C1 segment of cervical spinal cord (tissue), 14 donors: ENCODE results near the gene LRRC74B.

Experiments
- DNase-seq, 14 donors: peaks; one replicate each; lab custom pipeline; 2025; lab: John Stamatoyannopoulos, UW

The LRRC74B gene

DNA sequence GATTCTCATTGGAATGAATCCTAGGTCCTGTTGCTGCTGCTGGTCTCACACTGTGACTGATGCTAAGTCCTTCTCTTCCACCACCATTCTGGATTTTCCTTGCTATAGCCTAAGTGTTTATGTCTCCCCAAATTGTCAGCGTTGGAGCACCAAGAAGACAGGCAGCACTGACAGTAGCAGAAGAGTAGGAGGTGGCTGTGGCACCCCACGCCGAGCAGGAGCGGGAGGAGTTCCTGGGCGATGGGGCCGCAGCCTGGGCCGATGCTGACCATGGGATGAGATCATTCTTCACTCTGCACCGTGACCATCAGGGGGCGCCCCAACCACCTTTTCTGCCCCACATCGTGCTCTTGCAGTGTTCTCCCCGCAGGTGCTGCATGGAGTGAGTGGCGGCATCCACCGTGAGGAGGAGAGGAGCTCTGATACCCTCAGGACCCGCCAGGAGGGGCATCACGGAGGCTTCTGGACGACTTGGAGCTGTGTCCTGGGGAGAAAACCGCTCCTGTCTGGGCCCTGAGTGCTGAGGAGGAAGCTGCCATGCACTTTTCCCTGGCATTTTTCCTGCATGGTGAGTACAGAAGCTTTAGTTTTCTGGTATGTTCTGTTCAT is 57.0 kb downstream of the LRRC74B start:
- DNase-seq, result peak in 13 of 14 donors; percentile 6 to 70 (median 41)

DNA sequence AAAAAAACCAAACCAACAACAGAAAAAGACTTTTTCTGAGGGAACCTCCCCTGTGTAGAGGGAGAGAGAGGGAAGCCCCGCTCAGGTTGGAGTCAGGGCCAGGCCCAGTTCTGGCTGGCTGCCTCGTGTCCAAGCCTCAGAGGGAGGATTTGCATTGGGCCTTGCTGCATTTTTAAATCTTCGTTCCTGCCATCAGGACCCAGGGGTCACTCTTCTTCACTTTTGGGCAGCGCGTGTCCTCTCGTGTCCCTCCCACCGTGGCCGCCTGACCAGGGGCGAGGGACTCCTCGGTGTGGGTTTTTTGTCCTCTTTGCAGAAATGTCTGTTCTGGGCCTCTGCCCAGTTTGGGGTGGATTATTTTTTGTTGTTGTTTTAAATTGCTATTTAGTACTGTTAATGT is 57.9 kb downstream of the LRRC74B start:
- no peak for DNase-seq

DNA sequence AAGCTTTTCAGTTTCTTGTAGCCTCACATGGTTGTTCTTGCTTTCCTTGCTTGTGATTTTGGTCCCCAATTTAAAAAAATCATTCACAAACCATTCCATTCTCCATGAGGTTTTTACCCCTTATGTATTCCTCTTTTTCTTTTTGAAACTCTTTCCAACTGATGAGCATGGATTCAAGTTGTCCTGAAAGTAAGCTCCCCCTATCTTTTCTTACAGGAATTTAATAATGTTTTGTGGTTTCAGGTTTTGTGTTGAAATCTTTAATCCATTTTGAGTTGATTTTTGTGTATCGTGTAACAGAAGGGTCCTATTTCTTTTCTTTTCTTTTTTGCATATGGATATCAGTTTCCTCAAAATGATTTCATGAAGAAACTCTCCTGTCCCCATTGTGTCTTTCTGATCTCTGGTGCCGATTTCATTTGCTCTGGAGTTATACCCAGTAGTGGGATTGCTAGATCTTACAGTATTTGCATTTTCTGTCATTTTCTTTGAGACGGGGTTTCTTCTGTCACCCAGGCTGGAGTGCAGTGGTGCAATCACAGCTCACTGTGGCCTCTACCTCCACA is 58.5 kb downstream of the LRRC74B start:
- DNase-seq, result no peak

DNA sequence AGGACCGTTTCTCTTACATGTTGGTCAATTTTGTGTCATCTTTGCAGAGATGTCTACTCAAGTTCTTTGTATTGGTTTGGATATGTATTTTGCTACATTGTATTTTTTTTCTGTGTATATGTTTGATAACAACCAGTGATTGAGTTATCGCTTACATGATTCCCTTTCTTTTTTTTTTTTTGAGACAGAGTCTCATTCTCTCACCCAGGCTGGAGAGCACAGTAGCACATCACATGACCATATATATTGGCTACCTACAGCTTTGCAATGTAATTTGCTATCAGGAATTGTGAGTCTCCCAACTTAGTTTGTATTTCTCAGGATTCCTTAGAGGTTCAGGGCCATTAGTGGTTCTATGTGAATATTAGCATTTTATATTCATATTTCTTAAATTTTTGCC is 59.5 kb downstream of the LRRC74B start:
- DNase-seq, result no peak

DNA sequence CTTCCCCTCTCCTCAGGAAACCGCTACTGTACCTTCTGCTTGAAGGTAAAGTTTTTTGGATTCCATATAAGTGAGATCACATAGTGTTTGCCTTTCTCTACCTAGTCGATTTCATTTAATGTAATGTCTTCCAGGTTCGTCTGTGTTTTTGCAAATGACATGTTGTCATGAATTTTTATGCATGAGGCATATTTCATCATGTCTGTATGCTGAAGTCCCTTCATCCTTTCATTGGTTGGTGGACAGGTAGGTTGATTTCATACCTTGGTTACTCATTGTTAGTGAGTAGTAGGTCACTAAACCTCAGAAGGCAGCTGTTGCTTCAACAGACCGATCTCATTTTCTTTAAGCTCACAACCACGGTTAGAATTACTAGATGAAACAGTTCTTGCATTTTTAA is 60.3 kb downstream of the LRRC74B start:
- no peak for DNase-seq

DNA sequence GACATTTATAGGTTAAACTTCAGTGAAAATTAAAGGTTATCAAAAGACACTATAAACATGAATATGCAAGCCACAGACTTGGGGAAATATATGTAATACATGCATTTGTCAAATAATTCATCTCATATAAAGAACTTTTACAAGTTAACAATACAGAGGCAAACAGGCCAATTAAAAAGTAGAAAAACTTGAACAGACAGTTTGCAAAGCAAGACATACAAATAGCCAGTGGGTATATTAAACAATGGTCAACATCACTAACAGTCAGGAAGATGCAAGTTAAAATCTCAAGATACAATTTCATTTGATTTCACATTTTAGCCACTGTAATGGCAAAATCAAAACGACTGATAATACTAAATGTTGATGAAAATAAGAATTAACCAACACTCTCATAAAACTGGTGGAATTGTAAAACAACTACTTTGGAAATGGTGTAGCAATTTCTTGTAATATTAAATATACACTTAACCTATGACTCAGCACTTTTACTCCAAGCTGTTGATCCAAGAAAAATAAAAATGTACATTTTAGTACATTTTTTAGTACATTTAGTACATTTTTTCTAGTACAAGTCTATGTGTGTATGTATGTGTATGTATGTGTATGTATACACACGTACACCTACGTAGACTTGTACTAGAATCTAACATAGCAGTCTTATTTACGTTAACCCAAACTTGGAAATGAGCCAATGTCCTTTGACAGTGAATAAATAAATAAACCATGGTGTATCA is 62.8 kb downstream of the LRRC74B start:
- DNase-seq, result no peak
